Kidney capillary endothelial cell (primary cell): Measurements from ENCODE around the gene LPCAT3.

Source experiments
- DNase-seq: peaks from one replicate; pipeline ENCODE4 v3.0.0-alpha.2; 2018; ENCODE audit warnings: low spot score

The LPCAT3 gene

DNA sequence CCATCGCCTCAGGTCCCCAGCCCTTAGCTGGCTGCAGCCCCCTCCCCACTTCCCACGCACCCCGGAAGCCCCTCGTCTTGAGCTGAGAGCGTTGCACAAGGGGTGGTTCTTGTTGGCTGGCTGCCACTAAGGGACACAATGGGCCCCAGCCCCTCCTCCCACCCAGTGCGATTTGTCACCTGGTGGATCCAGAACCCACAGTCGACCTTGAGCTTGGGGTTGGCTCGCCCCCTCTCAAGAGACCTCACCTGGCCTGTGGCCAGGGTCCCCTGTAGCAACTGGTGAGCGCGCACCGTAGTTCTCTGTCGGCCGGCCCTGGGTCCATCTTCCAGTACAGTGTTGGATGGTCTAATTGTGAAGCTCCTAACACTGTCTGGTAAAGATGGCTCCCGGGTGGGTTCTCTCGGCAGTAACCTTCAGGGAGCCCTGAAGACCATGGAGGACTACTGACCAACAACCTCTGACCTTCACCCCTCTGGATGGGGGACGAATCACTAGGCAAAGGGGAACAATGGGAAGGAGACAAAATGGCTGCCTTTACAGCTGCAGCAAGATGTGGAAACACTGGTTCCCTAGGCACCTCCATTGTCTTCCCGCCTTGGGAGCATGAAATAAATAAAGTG is 54.4 kb downstream of the LPCAT3 start:
- DNase-seq = no peak

DNA sequence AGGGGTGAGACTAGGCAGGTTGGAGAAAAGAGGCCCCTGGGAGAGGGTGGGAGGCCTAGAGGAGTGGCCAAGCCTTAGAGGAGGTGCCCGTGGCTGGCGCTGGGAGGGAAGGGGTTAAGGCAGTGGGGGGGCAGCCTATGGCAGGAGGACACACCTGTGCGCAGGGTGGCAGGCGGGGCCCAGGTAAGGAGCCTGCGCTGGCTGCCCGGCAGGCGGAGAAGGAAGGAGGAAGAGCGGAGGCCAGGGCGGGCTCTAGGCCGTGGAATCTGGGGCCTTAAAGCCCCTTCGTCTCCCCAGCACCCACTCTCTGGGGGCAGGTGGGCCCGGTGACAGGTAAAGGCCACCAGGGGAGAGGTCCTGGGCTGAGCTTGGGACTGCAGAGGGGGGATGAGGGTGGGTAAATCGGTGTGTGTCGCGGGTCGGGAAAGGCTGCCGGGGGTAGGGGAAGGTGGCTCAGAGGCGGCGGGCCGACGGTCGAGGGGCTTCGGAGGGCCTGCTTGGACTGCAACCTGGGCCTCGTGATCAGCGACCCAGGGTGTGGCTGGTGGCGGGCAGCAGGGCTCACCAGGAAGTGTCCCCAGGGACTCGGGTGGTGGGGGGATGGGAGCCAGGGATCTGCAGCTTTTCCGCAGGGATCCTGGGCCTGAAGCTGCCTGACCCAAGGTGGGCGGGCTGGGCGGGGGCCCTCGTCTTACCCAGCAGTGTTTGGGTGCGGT is 55.1 kb downstream of the LPCAT3 start:
- DNase-seq = no peak

DNA sequence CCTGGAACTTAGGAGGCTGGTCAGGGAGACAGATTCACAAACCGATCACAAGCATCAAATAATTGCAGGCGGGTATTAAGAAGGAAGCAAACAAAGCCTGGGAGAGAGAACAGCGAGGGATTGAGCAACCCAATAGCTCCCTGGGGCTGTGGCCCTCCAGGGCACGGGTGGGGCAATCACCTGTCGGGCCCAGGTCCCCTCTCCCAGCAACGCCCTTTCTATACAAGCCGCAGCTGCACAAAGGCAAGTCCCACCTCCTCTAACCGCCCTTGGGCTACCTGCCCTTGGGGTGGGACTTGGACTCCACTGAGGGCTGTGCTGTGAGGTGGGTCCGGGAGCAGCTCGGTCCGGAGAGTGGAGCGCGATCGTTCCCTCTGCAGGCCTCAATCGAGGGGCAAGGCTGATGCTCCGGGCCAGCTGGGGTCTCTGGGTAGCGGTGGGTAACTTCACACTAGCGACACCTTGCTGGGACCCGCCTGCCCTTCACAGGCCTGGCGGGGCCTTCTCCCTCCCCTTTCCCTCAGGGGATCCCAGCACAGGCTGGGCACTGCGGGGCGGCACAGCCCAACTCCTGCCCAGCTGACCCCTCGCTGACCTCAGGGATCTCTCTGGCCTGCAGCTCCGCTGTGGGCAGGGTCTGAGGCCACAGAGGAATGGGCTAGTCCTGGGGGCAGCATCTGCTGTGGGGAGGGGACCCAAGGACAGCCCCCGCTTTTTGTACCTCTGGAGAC is 55.8 kb downstream of the LPCAT3 start:
- DNase-seq = no peak

DNA sequence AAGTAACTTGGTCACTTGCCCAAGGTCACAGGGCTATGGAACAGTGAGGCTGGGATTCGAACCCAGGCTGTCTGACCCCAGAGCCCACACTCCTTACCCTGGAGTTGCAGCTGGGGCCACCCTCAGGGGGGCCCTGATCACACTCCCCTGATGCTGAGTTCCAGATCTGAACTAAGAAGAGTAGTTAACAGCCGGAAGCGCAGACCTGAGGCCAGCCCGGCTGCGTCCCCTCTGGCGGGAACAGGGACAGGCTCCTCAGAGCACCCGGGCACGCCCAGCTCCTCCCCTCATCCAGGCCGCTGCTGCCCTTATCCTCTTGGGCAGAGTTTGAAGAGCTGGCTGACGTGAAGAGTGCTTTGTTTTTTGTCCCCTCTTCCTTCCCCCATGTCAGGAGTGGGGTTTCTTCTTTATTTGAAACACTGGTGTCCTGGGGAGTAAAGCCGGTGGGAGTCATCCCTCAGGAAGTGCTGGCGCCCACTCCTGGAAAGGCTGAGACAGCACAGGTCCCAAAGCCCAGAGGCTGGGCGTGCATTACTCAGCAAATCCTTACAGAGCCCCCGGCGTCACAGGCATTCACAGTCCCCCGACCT is 56.5 kb downstream of the LPCAT3 start:
- peak; percentile 77 for DNase-seq

DNA sequence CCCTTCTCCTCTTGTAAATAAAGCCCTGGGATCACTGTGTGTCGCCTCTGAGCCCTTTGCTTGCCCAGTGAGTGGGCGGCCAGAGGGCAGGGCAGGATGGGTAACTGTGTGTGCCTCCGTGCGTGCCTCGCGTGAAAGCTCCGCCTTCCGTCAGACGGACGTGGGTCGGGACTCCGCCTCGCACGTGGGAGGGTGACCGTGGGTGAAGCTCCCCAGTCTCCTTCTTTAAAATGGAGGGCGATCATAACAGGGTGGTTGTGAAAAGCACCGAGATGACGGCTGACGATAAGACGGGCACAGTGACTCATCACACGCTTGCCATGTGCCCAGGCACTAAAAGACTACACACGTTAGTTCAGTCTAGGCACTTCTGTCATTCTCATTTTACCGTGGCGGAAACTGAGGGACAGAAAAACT is 57.0 kb downstream of the LPCAT3 start:
- DNase-seq = no peak

DNA sequence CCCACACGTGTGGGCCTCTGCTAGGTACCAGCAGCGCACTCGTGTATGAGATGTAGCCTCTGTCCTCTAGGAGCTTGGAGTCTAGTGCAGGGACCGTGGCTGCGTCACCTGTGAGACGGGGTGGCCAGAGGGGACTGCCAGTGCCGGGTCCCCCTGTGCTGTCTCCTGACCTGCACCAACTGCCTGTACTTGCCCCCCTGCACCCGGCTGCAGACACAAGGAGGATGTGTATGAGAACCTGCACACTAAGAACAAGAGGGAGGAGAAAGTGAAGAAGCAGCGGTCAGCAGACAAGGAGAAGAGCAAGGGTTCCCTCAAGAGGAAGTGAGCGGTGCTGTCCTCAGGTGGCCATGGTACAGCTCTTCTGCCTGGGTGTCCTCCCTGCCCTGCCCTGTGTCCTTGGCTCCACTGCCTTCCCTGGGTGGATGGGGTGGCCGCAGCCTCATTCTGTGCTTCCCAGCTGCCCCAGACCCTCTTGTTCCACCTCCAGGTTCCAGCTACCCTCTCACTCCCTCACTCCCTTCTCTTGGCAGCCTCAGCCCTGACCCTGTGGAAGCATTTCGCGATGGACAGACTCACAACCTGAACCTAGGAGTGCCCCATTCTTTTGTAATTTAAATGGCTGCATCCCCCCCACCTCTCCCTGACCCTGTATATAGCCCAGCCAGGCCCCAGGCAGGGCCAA is 57.5 kb downstream of the LPCAT3 start:
- DNase-seq = no peak

DNA sequence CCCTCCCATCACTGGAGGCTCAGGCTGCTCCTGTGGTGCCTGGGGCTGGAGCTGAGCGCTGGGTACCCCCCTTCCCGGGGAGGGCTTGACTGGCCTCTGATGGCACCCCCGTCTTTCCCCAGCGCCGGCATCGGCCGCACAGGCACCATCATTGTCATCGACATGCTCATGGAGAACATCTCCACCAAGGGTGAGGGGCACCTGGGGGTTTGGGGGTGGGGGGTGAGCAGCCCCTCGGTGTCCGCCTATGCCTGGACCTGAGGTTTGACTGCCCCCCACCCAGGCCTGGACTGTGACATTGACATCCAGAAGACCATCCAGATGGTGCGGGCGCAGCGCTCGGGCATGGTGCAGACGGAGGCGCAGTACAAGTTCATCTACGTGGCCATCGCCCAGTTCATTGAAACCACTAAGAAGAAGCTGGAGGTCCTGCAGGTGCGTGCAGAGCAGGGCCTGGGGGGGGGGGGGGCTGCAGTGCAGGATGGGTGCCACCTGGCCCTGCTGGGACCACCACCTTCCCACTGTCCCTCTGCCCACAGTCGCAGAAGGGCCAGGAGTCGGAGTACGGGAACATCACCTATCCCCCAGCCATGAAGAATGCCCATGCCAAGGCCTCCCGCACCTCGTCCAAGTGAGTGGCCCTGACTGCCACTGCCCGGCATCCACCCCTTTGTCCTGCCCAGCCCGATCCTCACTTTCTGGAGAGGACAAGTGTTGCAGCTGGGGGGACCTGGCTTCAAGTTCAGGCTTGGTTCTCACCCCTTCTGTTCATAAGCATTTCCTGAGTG is 58.3 kb downstream of the LPCAT3 start:
- no peak for DNase-seq

DNA sequence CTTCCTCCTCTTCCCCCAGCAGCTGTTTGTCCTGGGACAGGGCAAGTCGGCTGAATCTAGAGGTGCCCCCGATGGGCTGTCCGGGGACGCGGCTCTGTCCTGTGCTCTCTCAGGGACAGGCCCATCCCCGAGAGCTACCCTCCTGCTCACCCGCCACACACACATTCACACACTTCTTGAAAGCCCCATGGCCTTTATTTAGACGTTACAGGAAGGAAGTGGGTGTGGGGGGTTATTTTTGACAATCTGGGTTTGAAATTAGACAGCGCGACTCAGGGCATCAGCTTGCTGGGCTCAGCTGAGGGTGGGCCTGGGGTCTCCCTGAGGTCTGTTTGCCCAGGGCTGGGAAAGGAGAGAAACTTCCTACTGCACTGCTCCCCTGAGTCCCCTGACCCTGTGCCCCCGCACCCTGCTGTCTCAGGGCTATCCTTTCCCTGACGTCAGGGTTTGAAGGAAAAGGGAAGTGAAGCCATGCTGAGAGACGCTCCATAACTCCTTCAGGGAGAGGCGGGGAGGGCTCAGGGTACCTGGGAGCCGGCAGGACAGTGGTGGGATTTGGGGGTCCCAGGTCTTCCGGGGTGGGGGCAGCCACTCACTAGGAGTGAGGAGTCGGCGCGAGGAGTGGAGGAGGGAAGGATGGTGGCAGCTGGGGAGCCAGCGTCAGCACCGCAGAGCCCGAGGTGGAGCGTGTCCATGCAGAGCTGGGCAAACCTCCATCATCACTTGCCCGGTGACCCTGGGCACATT is 59.0 kb downstream of the LPCAT3 start:
- DNase-seq = no peak

DNA sequence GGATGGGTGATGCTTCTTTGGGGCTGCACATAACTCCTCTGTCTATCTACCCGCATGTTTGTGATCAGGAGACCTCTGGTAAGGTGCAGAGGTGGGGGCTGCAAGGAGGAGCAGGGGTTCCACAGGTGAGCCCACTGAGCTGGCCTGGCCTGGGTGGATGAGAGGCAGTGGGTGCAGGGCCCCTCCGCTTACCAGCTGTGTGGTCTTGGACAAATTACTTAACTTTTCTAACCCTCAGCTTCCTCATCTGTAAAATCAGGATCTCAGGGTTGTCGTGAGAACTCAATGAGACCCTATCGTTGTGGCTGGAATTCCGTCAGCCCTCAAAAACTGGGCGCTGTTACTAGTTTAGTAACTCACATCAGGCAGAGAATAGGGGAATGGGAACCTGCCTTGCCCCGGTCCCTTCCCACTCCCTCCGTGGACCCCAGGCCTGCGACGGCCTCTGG is 59.6 kb downstream of the LPCAT3 start:
- DNase-seq = no peak

DNA sequence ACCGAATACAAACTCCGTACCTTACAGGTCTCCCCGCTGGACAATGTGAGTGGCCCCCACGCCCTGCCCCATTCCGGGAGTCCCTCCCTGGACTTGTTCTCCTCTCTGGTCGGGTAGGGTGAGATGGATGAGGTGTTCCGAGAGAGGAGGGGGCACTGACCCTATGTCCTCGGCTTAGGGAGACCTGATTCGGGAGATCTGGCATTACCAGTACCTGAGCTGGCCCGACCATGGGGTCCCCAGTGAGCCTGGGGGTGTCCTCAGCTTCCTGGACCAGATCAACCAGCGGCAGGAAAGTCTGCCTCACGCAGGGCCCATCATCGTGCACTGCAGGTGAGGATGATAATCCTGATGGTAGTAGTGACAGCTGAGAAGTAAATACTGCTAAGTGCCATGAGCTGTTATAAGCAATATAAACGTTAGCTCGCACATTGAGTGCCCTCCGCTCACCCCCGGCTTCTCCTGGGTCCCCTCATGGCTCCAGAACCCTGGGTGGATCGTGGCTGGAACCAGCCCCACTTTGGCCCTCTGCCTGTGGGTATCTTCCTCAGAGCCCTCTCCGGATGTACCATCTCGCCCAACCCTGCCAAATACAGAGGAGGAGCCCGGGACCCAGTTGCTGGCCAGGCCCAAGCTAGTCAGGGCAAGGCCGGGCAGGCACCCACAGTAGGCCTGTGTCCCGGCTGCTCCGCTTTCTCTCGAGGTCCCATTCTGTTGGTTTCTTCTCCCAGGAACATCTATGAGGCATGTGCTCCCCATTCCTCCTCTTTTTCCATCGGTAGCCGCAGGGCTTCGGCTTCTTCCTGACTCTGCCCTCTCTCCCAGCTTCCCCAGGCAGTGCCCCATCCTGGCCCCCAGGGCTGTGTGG is 60.3 kb downstream of the LPCAT3 start:
- DNase-seq = no peak

DNA sequence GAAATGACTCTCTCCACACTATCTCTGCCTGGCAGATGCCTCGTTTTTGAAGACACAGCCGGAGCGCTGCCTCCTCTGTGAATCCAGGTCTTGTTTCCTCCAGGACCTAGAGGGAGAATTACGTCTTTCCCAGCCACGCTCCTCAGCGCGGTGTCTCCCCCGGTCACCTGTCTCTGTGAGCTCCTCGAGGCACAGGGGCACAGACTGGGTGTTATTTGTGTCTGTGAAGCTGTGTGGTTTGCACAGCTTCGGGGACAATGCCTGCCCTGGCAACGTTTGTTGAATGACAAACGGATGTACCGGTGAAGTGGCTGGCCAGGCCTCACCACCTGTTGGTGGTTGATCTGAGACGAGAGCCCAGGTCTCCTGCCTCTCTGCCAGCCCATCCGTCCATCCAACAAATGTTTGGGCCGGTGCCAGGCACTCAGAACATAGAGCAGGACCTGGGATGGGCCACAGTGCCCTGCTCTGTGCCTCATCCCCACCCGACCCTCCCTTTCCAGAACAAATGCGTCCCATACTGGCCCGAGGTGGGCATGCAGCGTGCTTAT is 61.0 kb downstream of the LPCAT3 start:
- DNase-seq = no peak

DNA sequence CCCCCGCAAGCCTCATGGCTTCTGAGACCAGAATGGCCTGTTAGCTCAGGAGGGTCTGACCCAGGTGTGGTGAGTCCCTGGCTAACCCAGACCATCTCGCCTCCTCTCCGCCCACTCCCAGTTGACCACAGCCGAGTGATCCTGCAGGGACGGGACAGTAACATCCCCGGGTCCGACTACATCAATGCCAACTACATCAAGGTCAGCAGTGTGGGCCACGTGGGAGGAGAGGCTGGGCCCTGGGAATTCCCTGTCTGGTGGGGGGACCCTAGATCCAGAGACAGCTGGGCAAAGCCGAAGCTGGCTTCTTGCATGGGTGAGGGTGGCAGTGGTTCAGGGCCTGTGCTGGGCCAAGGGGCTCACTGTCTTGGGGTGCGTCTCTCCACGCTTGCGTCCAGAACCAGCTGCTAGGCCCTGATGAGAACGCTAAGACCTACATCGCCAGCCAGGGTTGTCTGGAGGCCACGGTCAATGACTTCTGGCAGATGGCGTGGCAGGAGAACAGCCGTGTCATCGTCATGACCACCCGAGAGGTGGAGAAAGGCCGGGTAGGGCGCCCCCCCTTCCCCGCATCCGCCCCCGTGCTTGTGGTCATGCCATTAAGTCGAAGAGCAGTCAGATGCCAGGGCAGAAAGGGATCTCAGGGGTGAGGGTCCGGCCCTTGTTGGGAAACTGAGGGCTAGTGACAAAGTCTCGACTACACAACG is 62.1 kb downstream of the LPCAT3 start:
- DNase-seq = no peak

DNA sequence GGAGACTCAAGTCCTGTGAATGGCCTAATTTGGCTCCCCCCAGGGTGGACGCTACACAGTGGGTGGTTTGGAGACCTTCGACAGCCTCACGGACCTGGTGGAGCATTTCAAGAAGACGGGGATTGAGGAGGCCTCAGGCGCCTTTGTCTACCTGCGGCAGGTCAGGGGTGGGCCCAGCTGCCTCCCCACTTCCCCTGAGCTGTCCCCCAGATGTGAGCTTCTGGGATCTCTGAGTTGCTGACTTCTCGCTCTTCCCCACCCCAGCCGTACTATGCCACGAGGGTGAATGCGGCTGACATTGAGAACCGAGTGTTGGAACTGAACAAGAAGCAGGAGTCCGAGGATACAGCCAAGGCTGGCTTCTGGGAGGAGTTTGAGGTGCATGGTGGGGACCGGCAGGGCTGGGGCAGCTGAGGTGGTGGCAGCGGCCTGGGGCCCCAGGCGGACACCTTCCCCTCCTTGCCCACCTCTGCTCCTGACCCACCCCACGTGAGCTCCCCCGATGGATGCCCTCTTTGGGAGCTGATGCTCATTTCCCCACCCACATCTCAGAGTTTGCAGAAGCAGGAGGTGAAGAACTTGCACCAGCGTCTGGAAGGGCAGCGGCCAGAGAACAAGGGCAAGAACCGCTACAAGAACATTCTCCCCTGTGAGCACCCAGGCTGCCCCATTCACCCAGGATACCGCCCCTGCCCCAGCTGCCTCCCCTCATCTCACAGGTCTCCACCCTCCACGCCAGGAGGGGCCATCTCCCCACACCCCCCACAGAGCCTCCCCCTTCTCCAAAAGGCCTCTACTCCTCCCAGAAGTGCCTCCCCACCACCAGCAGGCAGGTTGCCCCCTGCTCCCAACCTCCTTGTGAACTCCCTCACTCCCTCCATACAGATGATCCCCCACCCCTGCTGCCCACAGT is 62.9 kb downstream of the LPCAT3 start:
- DNase-seq = no peak

DNA sequence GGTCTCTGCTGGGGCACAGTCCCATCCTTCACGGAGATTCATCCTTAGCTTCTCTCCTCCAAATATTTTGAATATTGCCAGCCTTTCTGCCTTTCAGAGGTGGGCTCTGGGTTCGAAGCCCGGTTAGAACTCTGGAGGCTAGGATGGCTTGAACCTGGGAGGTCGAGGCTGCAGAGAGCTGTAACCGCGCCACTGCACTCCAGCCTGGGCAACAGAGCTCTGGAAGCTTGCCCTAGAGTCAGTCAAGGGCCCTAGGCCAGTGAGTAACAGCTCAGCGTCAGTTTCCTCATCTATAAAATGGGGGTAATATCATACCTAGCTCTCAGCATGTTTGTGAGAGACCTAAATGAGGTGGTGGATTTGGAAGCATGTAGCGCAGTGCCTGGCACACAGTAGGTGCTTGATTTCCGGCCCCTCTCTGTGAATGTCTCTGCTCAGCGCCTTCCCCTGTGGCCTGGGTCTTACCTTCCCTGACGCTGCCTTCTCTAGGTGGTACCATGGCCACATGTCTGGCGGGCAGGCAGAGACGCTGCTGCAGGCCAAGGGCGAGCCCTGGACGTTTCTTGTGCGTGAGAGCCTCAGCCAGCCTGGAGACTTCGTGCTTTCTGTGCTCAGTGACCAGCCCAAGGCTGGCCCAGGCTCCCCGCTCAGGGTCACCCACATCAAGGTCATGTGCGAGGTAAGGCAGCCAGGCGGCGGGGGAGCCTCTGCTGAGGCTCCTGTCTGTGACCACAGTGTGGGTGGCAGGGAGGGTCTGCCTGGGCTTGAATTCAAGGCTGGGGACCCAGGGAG is 63.8 kb downstream of the LPCAT3 start:
- DNase-seq = no peak

DNA sequence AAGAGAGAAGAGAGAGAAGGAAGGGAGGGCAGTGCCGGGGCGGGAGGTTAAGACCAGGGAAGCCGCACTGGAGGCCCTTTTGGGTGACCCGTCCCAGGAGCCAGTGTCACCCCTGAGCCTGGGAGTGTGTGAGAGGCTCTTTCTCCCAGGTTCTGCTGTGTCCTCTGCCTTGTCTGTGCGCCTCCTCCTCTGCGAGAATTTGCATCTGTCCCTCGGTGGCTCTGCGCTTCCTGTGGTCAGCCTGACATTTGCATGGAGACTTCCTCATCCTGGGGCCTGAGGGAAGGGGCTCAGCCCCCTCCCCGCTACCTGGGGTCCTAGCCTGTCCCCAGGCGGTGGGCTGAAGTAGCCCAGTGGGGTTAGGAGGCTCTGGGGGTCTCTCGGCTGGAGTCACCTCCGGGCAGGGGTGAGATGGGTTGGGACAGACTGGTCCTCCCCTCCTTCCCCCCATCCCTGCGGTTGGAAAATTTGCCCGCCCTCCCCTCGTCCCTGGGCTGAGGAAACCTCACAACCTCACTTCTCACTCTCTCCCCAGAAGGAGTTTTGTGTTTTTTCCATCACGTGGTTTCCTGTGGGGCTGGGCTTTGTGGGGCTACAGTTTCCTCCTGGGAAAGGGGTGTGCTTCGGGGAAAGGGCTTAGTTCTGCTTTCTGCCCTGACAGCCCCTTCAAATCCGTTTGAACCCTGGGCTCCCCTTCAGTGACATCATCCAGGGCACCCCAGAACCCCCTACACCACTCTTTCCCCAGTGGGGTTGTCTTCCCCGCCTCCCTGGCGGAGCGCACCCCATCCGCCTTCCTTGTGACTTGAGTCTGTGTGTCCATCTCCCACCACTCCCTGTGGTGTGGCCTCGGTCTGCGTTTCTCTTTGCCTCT is 64.6 kb downstream of the LPCAT3 start:
- no peak for DNase-seq
